Liver (tissue), 3 donors: ENCODE measurements around the gene COG7.

Experiments
- EGR1 ChIP-seq, 2 donors: IDR thresholded peaks; 2 replicates each; pipeline ENCODE4 v1.6.1; 2016 to 2018; ENCODE audit warnings: antibody characterized with exemption in 2 of 2, low read depth in 2 of 2
- JUND ChIP-seq, 2 donors: IDR thresholded peaks; 2 replicates each; pipeline ENCODE4 v1.6.1; 2016; ENCODE audit warnings: antibody characterized with exemption in 2 of 2
- RXRA ChIP-seq, 2 donors: IDR thresholded peaks; 2 replicates each; pipeline ENCODE4 v1.6.1; 2017 to 2018; ENCODE audit warnings: antibody characterized with exemption in 2 of 2, mild to moderate bottlenecking in 1 of 2
- TF ChIP-seq, protein P1 (sequence below): fragments of 150-350 bp; IDR thresholded peaks from 2 replicates; pipeline ENCODE4 v1.5.1; 2017; ENCODE audit warnings: improper control_type of control experiment, low read depth, low read length; ENCODE audit not compliant: missing input control
- TF ChIP-seq, protein P2 (sequence below): IDR thresholded peaks from 2 replicates; pipeline ENCODE4 v1.6.1; 2016; ENCODE audit warnings: antibody characterized with exemption
- donor health status: healthy.
- donor health status: healthy.

DNA sequence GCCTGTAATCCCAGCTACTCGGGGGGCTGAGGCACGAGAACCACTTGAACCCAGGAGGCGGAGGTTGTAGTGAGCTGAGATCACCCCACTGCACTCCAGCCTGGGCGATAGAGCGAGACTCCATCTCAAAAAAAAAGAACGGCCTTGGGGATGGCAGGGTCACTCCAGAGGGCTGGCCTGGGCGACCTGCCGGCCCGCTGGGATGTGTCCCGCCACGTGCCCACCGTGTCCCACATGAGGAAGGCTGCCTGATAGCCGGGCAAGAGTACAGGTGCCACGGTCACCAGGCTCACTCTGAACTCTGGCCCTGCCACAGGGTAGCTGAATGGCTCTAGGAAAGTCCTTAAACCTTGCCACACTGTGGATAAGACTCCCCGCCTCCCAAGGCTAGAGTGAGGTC is 67.5 kb downstream of the COG7 start:
- TF ChIP-seq JUND (IDR thresholded peaks at IDR 0.05) (no peak), EGR1 (IDR thresholded peaks at IDR 0.05; ENCODE audit: low read depth in 2 of 2) (no peak), RXRA (IDR thresholded peaks at IDR 0.05) (no peak)
- TF ChIP-seq, protein P1, sequence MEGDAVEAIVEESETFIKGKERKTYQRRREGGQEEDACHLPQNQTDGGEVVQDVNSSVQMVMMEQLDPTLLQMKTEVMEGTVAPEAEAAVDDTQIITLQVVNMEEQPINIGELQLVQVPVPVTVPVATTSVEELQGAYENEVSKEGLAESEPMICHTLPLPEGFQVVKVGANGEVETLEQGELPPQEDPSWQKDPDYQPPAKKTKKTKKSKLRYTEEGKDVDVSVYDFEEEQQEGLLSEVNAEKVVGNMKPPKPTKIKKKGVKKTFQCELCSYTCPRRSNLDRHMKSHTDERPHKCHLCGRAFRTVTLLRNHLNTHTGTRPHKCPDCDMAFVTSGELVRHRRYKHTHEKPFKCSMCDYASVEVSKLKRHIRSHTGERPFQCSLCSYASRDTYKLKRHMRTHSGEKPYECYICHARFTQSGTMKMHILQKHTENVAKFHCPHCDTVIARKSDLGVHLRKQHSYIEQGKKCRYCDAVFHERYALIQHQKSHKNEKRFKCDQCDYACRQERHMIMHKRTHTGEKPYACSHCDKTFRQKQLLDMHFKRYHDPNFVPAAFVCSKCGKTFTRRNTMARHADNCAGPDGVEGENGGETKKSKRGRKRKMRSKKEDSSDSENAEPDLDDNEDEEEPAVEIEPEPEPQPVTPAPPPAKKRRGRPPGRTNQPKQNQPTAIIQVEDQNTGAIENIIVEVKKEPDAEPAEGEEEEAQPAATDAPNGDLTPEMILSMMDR = no peak
- TF ChIP-seq, protein P2, sequence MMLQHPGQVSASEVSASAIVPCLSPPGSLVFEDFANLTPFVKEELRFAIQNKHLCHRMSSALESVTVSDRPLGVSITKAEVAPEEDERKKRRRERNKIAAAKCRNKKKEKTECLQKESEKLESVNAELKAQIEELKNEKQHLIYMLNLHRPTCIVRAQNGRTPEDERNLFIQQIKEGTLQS = no peak
